B cell (primary cell): ENCODE results near the gene MTG2. TPM values are rescaled to one million over a fixed set of nuclear protein-coding genes. Genes with fewer than 3 reads are reported as not detected.

ENCODE experiments used
- ATAC-seq: fragments of 200-7000 bp; cut with Tn5 transposase; one replicate; pipeline ENCODE4 v1.10.0; 2021; ENCODE audit warnings: low read depth, mild to moderate bottlenecking, moderate number of reproducible peaks, moderate library complexity
- CTCF ChIA-PET: fragments of 350-600 bp; sonication (Branson Sonifier 250); formaldehyde crosslinking; loops from one replicate; lab custom pipeline; 2021; ENCODE audit warnings: antibody characterized with exemption, inconsistent platforms; lab: Charles Lee
- POLR2A ChIA-PET: fragments of 350-600 bp; sonication (Branson Sonifier 250); formaldehyde crosslinking; loops from one replicate; lab custom pipeline; 2021; ENCODE audit warnings: antibody characterized with exemption; lab: Charles Lee
- DNase-seq: peaks from one replicate; pipeline ENCODE4 v3.0.0; 2013
- H2AFZ ChIP-seq: 2 replicates; pipeline ENCODE4 v1.6.1; 2012; ENCODE audit warnings: mild to moderate bottlenecking, low read depth, low read length; ENCODE audit not compliant: insufficient read depth, poor library complexity, severe bottlenecking
- H3K27ac ChIP-seq, 2 donors: 1 replicate in 1 of 2; 2 replicates in 1 of 2; pipeline ENCODE4 v1.5.1; 2012 to 2013; ENCODE audit warnings: low read length in 2 of 2, mild to moderate bottlenecking in 2 of 2, moderate library complexity in 1 of 2
- H3K27me3 ChIP-seq, 4 experiments: fragments of 200-600 bp in 1 of 4; sonication (generic) in 1 of 4; replicated peaks in 1 of 4; 1 replicate in 2 of 4; 2 replicates in 2 of 4; pipeline versions ENCODE4 v1.6.1 to v1.7.0; 2013 to 2016; ENCODE audit warnings: low read length in 3 of 4, mild to moderate bottlenecking in 2 of 4, mixed read lengths in 1 of 4, moderate library complexity in 1 of 4; ENCODE audit not compliant: insufficient read depth in 4 of 4, control insufficient read depth in 3 of 4; ENCODE audit errors: control extremely low read depth in 1 of 4
- H3K36me3 ChIP-seq, 2 experiments: replicated peaks in 1 of 2; 1 replicate in 1 of 2; 2 replicates in 1 of 2; pipeline versions ENCODE4 v1.6.1 to v1.7.1; 2013; ENCODE audit warnings: low read length in 1 of 2; ENCODE audit not compliant: insufficient read depth in 2 of 2, control insufficient read depth in 1 of 2; ENCODE audit errors: control extremely low read depth in 1 of 2, extremely low read depth in 1 of 2
- H3K4me1 ChIP-seq, 2 donors: fragments of 200-600 bp in 1 of 2; sonication (generic) in 1 of 2; 1 replicate in 1 of 2; 2 replicates in 1 of 2; pipeline versions ENCODE4 v1.5.1 to v1.6.1; 2013 to 2017; ENCODE audit warnings: low read length in 2 of 2; ENCODE audit not compliant: control insufficient read depth in 2 of 2, insufficient read depth in 2 of 2
- H3K4me2 ChIP-seq: replicated peaks from 2 replicates; pipeline ENCODE3; 2012; ENCODE audit warnings: mild to moderate bottlenecking, low read depth, low read length; ENCODE audit not compliant: poor library complexity, severe bottlenecking
- H3K4me3 ChIP-seq, 5 experiments: fragments of 200-600 bp in 1 of 5; sonication (generic) in 1 of 5; 1 replicate in 3 of 5; 2 replicates in 2 of 5; pipeline versions ENCODE4 v1.5.1 to v1.7.0; 2011 to 2016; ENCODE audit warnings: low read length in 4 of 5, mild to moderate bottlenecking in 4 of 5, low read depth in 2 of 5, control low read depth in 1 of 5, moderate library complexity in 1 of 5; ENCODE audit not compliant: insufficient read depth in 1 of 5; ENCODE audit errors: control extremely low read depth in 1 of 5, extremely low read depth in 1 of 5
- H3K79me2 ChIP-seq: fragments of 200-600 bp; sonication (generic); one replicate; pipeline ENCODE4 v1.6.0; 2016; ENCODE audit warnings: low read length; ENCODE audit not compliant: control insufficient read depth, insufficient read depth
- H3K9ac ChIP-seq: fragments of 200-600 bp; sonication (generic); 2 replicates; pipeline ENCODE4 v1.6.1; 2017; ENCODE audit warnings: mild to moderate bottlenecking, low read length, moderate library complexity
- H3K9me3 ChIP-seq, 3 donors: one replicate each; pipeline versions ENCODE4 v1.6.1 to v1.7.1; 2013; ENCODE audit warnings: low read length in 2 of 3; ENCODE audit not compliant: control insufficient read depth in 2 of 3, insufficient read depth in 1 of 3; ENCODE audit errors: control extremely low read depth in 1 of 3
- H4K20me1 ChIP-seq: 2 replicates; pipeline ENCODE4 v1.6.0; 2012; ENCODE audit warnings: mild to moderate bottlenecking, low read length; ENCODE audit not compliant: insufficient read depth, control insufficient read depth, poor library complexity, severe bottlenecking
- H3K27ac Mint-ChIP-seq: one replicate; pipeline ENCODE4 v1.8.0; 2021; ENCODE audit warnings: mixed read lengths
- H3K27me3 Mint-ChIP-seq: one replicate; pipeline ENCODE4 v1.8.0; 2021; ENCODE audit warnings: mixed read lengths
- H3K4me1 Mint-ChIP-seq: one replicate; pipeline ENCODE4 v1.8.0; 2021; ENCODE audit warnings: mixed read lengths
- H3K4me3 Mint-ChIP-seq: one replicate; pipeline ENCODE4 v1.8.0; 2021; ENCODE audit warnings: mixed read lengths
- H3K9me3 Mint-ChIP-seq: one replicate; pipeline ENCODE4 v1.8.0; 2022; ENCODE audit warnings: mixed read lengths; ENCODE audit not compliant: insufficient read depth
- EZH2 ChIP-seq: IDR thresholded peaks from 2 replicates; pipeline ENCODE4 v1.6.1; 2012; ENCODE audit warnings: borderline replicate concordance, low read depth, mild to moderate bottlenecking, moderate library complexity, low read length; ENCODE audit not compliant: insufficient read depth, poor library complexity, severe bottlenecking
- WGBS: methylation state at CpG from one replicate; pipeline ENCODE4 v1.1.5; 2013; ENCODE audit warnings: missing lambda C conversion rate; ENCODE audit not compliant: insufficient coverage; 5-methylcytosine and 5-hydroxymethylcytosine counted together
- intact Hi-C: fragments of 100-400 bp; cut with micrococcal nuclease; formaldehyde crosslinking; loops from one replicate; pipeline ENCODE4 v1.10.0; 2022
- polyA plus RNA-seq: library from polyadenylated mRNA; depleted of rRNA; stranded (reverse); fragments of >200 nt; gene quantifications from 2 replicates; pipeline ENCODE4 v1.2.3, GENCODE V29; 2012
- total RNA-seq, 2 donors: library from RNA; stranded (reverse); fragments of 120-200 nt in 1 of 2; gene quantifications; 1 replicate in 1 of 2; 2 replicates in 1 of 2; pipeline versions ENCODE4 v1.2.3 to v1.2.4, GENCODE V29; 2013 to 2022
- TF ChIP-seq, protein P1 (sequence below): fragments of 200-600 bp; IDR thresholded peaks from one replicate; pipeline ENCODE4 v1.8.0; 2022; ENCODE audit warnings: antibody characterized with exemption, mild to moderate bottlenecking

The MTG2 gene
- total and polyA plus RNA-seq, 2 donors (not counting 1 experiment from before 2014, with no cell fraction given), result 29.6 to 48.4 TPM

GRCh38 chr20:62146019-62146755 is 36.6 kb upstream of the MTG2 start:
- Mint-ChIP-seq H3K4me3 (peak overlapping the region; percentile 88), H3K9me3 (no peaks in the 10 kb centered on the region), H3K27me3 (no peaks in the 10 kb centered on the region), H3K4me1 (peaks cover 30% of the 10 kb centered on the region), H3K27ac (peak overlapping the region; percentile 42)
- Histone ChIP-seq H3K79me2 (peaks cover 80% of the 10 kb centered on the region), H3K4me1 (peaks cover 18 to 21% of the 10 kb centered on the region in 2 donors), H3K4me2 (no peak overlapping the region), H3K36me3 (no peaks in the 10 kb centered on the region), H3K27me3 (no peaks in the 10 kb centered on the region), H3K9me3 (no peaks in the 10 kb centered on the region), H3K4me3 (no peak overlapping the region), H3K9ac (no peak overlapping the region), H4K20me1 (peaks cover 68% of the 10 kb centered on the region), H3K27ac (no peak overlapping the region), H2AFZ (no peak overlapping the region)
- ATAC-seq (no peak), DNase-seq (no peak)
- WGBS, result 96% methylated on average over 18 of the region's 22 CpGs
- TF ChIP-seq EZH2, result no peak
- TF ChIP-seq, protein P1, sequence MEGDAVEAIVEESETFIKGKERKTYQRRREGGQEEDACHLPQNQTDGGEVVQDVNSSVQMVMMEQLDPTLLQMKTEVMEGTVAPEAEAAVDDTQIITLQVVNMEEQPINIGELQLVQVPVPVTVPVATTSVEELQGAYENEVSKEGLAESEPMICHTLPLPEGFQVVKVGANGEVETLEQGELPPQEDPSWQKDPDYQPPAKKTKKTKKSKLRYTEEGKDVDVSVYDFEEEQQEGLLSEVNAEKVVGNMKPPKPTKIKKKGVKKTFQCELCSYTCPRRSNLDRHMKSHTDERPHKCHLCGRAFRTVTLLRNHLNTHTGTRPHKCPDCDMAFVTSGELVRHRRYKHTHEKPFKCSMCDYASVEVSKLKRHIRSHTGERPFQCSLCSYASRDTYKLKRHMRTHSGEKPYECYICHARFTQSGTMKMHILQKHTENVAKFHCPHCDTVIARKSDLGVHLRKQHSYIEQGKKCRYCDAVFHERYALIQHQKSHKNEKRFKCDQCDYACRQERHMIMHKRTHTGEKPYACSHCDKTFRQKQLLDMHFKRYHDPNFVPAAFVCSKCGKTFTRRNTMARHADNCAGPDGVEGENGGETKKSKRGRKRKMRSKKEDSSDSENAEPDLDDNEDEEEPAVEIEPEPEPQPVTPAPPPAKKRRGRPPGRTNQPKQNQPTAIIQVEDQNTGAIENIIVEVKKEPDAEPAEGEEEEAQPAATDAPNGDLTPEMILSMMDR, result no peak
- ChIA-PET CTCF (interaction anchor here (1.5 to 1.7 kb wide), 2 partner anchors 12 to 135 kb away, joined by 3 to 4 read pairs; no protein-coding TSS in a partner anchor), POLR2A (no interaction called here)
- intact Hi-C loops, result no loop called here

GRCh38 chr20:62147125-62147524 is 35.7 kb upstream of the MTG2 start:
- Histone ChIP-seq H3K27me3 (no peaks in the 10 kb centered on the region), H2AFZ (no peak overlapping the region), H3K9ac (no peak overlapping the region), H3K36me3 (no peaks in the 10 kb centered on the region), H4K20me1 (peaks cover 67% of the 10 kb centered on the region), H3K4me1 (peaks cover 9 to 12% of the 10 kb centered on the region in 2 donors), H3K4me3 (no peak overlapping the region), H3K4me2 (no peak overlapping the region), H3K27ac (no peak overlapping the region), H3K79me2 (peaks cover 80% of the 10 kb centered on the region), H3K9me3 (peaks cover 0 to under 1% (median 0%) of the 10 kb centered on the region in 3 donors)
- no peak overlapping the region for H3K27ac Mint-ChIP-seq
- H3K27me3 Mint-ChIP-seq, result no peaks in the 10 kb centered on the region
- CTCF ChIA-PET, result no interaction called here
- POLR2A ChIA-PET, result no interaction called here
- no peak for TF ChIP-seq EZH2
- TF ChIP-seq, protein P1, result no peak
- intact Hi-C loops, result no loop called here
- peaks cover 21% of the 10 kb centered on the region for H3K4me1 Mint-ChIP-seq
- ATAC-seq (no peak), DNase-seq (no peak)
- WGBS, result 100% methylated on average over 6 of the region's 6 CpGs
- no peaks in the 10 kb centered on the region for H3K9me3 Mint-ChIP-seq
- no peak overlapping the region for H3K4me3 Mint-ChIP-seq
